MCF 10A (cell line): Measurements from ENCODE around the gene TMEM119. TPM values are rescaled to one million over a fixed set of nuclear protein-coding genes. Genes with fewer than 3 reads are reported as not detected.
"Not testable (repeated sequence)": the region's sequence is repeated elsewhere in the genome, so short reads cannot be mapped to it uniquely, and the experiment has no call there.

Source experiments
- BruUV-seq: library from RNA; stranded (reverse); fragments of 400-500 nt; replicated peaks from 2 replicates; lab custom pipeline; 2021; lab: Mats Ljungman, UMichigan
- CTCF ChIA-PET: fragments of 300-600 bp; sonication (Branson Sonifier 250); formaldehyde crosslinking; extraction: SDS; loops from one replicate; lab custom pipeline; 2021; ENCODE audit warnings: antibody characterized with exemption, inconsistent platforms; lab: Yijun Ruan, JAX
- POLR2A ChIA-PET: fragments of 300-600, 350-650 bp; sonication (Branson Sonifier 250); formaldehyde crosslinking; extraction: SDS; loops from one replicate; lab custom pipeline; 2020; ENCODE audit warnings: antibody characterized with exemption, inconsistent platforms; lab: Yijun Ruan, JAX
- DNase-seq: peaks from one replicate; pipeline ENCODE4 v3.0.0-alpha.2; 2018; ENCODE audit not compliant: unreplicated experiment
- H3K27ac Mint-ChIP-seq: one replicate; pipeline ENCODE4 v1.8.0; 2022; ENCODE audit warnings: mild to moderate bottlenecking, low read depth, mixed read lengths; ENCODE audit not compliant: unreplicated experiment
- H3K27me3 Mint-ChIP-seq: one replicate; pipeline ENCODE4 v1.8.0; 2022; ENCODE audit warnings: mixed read lengths; ENCODE audit not compliant: insufficient read depth, unreplicated experiment
- H3K36me3 Mint-ChIP-seq: one replicate; pipeline ENCODE4 v1.8.0; 2022; ENCODE audit warnings: mild to moderate bottlenecking, moderate library complexity, mixed read lengths; ENCODE audit not compliant: insufficient read depth, unreplicated experiment
- H3K4me1 Mint-ChIP-seq: one replicate; pipeline ENCODE4 v1.8.0; 2022; ENCODE audit warnings: mixed read lengths; ENCODE audit not compliant: insufficient read depth, unreplicated experiment
- H3K4me3 Mint-ChIP-seq: one replicate; pipeline ENCODE4 v1.8.0; 2022; ENCODE audit warnings: mild to moderate bottlenecking, moderate library complexity, mixed read lengths; ENCODE audit not compliant: unreplicated experiment
- H3K9me3 Mint-ChIP-seq: one replicate; pipeline ENCODE4 v1.8.0; 2022; ENCODE audit warnings: mixed read lengths; ENCODE audit not compliant: unreplicated experiment
- CTCF ChIP-seq: fragments of 200-600 bp; IDR thresholded peaks from one replicate; pipeline ENCODE4 v1.8.0; 2022; ENCODE audit warnings: antibody characterized with exemption, mild to moderate bottlenecking; ENCODE audit not compliant: unreplicated experiment
- intact Hi-C: fragments of 100-400 bp; cut with micrococcal nuclease; formaldehyde crosslinking; loops from 2 replicates; pipeline ENCODE4 v1.14.1; 2022
- total RNA-seq: library from RNA; stranded (reverse); gene quantifications from 2 replicates; pipeline ENCODE4 v1.2.3, GENCODE V29; 2022

The TMEM119 gene
- total RNA-seq, 1 experiment from 2014 or later = not detected

GRCh38 chr12:108594323-108594903 is 3.5 kb downstream of the TMEM119 start:
- H3K4me1 Mint-ChIP-seq = no peaks in the 10 kb centered on the region
- POLR2A ChIA-PET = no interaction called here
- no peak overlapping the region for H3K27ac Mint-ChIP-seq
- H3K27me3 Mint-ChIP-seq = no peaks in the 10 kb centered on the region
- no peak for TF ChIP-seq CTCF
- intact Hi-C loops = no loop called here
- BruUV-seq = no TSS peak
- DNase-seq = no peak
- H3K9me3 Mint-ChIP-seq = no peaks in the 10 kb centered on the region
- no peaks in the 10 kb centered on the region for H3K36me3 Mint-ChIP-seq
- H3K4me3 Mint-ChIP-seq = no peak overlapping the region
- CTCF ChIA-PET = interaction anchor here (1.2 kb wide), 1 partner anchor 24 kb away, joined by 5 read pairs; no protein-coding TSS in a partner anchor

GRCh38 chr12:108592033-108592909 is 5.6 kb downstream of the TMEM119 start:
- Mint-ChIP-seq H3K27me3 (no peaks in the 10 kb centered on the region), H3K36me3 (no peaks in the 10 kb centered on the region), H3K27ac (no peak overlapping the region), H3K9me3 (no peaks in the 10 kb centered on the region), H3K4me1 (no peaks in the 10 kb centered on the region), H3K4me3 (no peak overlapping the region)
- no TSS peak for BruUV-seq
- no peak for DNase-seq
- ChIA-PET POLR2A (no interaction called here), CTCF (interaction anchor here (0.7 to 1.1 kb wide), 4 partner anchors 17 to 291 kb away, joined by 3 read pairs; no protein-coding TSS in a partner anchor)
- no peak for TF ChIP-seq CTCF
- intact Hi-C loops = no loop called here

- no peak for DNase-seq
- ChIA-PET CTCF (interaction anchor here (0.7 to 0.9 kb wide), 2 partner anchors 31 to 292 kb away, joined by 3 read pairs; no protein-coding TSS in a partner anchor), POLR2A (no interaction called here)
- Mint-ChIP-seq H3K36me3 (no peaks in the 10 kb centered on the region), H3K4me3 (no peak overlapping the region), H3K9me3 (no peaks in the 10 kb centered on the region), H3K27me3 (no peaks in the 10 kb centered on the region), H3K27ac (no peak overlapping the region), H3K4me1 (no peaks in the 10 kb centered on the region)
- TF ChIP-seq CTCF = no peak
- intact Hi-C loops = no loop called here
- no TSS peak for BruUV-seq
Observed at GRCh38 chr12:108591267-108591980, 6.5 kb downstream of the TMEM119 start.

GRCh38 chr12:108590463-108590862 is 7.4 kb downstream of the TMEM119 start:
- POLR2A ChIA-PET, BruUV-seq, H3K4me1 Mint-ChIP-seq, H3K4me3 Mint-ChIP-seq, H3K36me3 Mint-ChIP-seq, CTCF ChIA-PET, intact Hi-C loops, H3K27ac Mint-ChIP-seq, H3K9me3 Mint-ChIP-seq, DNase-seq, H3K27me3 Mint-ChIP-seq: not testable (repeated sequence)
